ENCODE measurements around the gene PDE1A. TPM values are rescaled to one million over a fixed set of nuclear protein-coding genes. Genes with fewer than 3 reads are reported as not detected.

Gene PDE1A
- total RNA-seq, 2 donors from 2014 or later, result 4.1 to 6.0 TPM

GRCh38 chr2:182416191-182416590 is 10.6 kb downstream of the PDE1A start:
- H3K36me3 ChIP-seq, result no peaks in the 10 kb centered on the region
- no peaks in the 10 kb centered on the region for H3K4me1 ChIP-seq (replicated peaks)
- H3K9me3 ChIP-seq, result no peaks in the 10 kb centered on the region
- no peak overlapping the region for H3K4me3 ChIP-seq
- WGBS, result 82% methylated on average over 4 of the region's 4 CpGs
- no peaks in the 10 kb centered on the region for H3K27me3 ChIP-seq (replicated peaks; ENCODE audit: insufficient read depth)
- H3K27ac ChIP-seq, result no peak overlapping the region
- intact Hi-C loops (cut with DNase I), result no loop called here
- no peak for TF ChIP-seq POLR2AphosphoS5 (IDR thresholded peaks at IDR 0.05)
- TF ChIP-seq CTCF (IDR thresholded peaks at IDR 0.05), result no peak
- TF ChIP-seq POLR2A (IDR thresholded peaks at IDR 0.05), result no peak
- DNase-seq (ENCODE audit: low spot score), result no peak

GRCh38 chr2:182415771-182416170 is 11.1 kb downstream of the PDE1A start:
- intact Hi-C loops (cut with DNase I), result no loop called here
- no peak overlapping the region for H3K27ac ChIP-seq
- no peak overlapping the region for H3K4me3 ChIP-seq
- H3K4me1 ChIP-seq (replicated peaks), result no peaks in the 10 kb centered on the region
- no peaks in the 10 kb centered on the region for H3K9me3 ChIP-seq
- DNase-seq (ENCODE audit: low spot score), result no peak
- H3K27me3 ChIP-seq (replicated peaks; ENCODE audit: insufficient read depth), result no peaks in the 10 kb centered on the region
- WGBS, result 87% methylated on average over 1 of the region's 1 CpG
- TF ChIP-seq POLR2A (IDR thresholded peaks at IDR 0.05) (no peak), POLR2AphosphoS5 (IDR thresholded peaks at IDR 0.05) (no peak), CTCF (IDR thresholded peaks at IDR 0.05) (no peak)
- no peaks in the 10 kb centered on the region for H3K36me3 ChIP-seq

GRCh38 chr2:182412858-182413257 is 14.0 kb downstream of the PDE1A start:
- WGBS, result 90% methylated on average over 3 of the region's 3 CpGs
- H3K4me1 ChIP-seq (replicated peaks), result no peaks in the 10 kb centered on the region
- H3K9me3 ChIP-seq, result no peaks in the 10 kb centered on the region
- no peak overlapping the region for H3K27ac ChIP-seq
- TF ChIP-seq CTCF (IDR thresholded peaks at IDR 0.05) (no peak), POLR2A (IDR thresholded peaks at IDR 0.05) (no peak), POLR2AphosphoS5 (IDR thresholded peaks at IDR 0.05) (no peak)
- no peaks in the 10 kb centered on the region for H3K36me3 ChIP-seq
- intact Hi-C loops (cut with DNase I), result no loop called here
- no peak overlapping the region for H3K4me3 ChIP-seq
- H3K27me3 ChIP-seq (replicated peaks; ENCODE audit: insufficient read depth), result no peaks in the 10 kb centered on the region
- DNase-seq (ENCODE audit: low spot score), result no peak

GRCh38 chr2:182410120-182410519 is 16.7 kb downstream of the PDE1A start:
- TF ChIP-seq POLR2AphosphoS5 (IDR thresholded peaks at IDR 0.05) (no peak), POLR2A (IDR thresholded peaks at IDR 0.05) (no peak), CTCF (IDR thresholded peaks at IDR 0.05) (no peak)
- Histone ChIP-seq H3K4me3 (no peak overlapping the region), H3K27ac (no peak overlapping the region), H3K27me3 (replicated peaks; ENCODE audit: insufficient read depth) (no peaks in the 10 kb centered on the region), H3K36me3 (no peaks in the 10 kb centered on the region), H3K4me1 (replicated peaks) (no peaks in the 10 kb centered on the region), H3K9me3 (no peaks in the 10 kb centered on the region)
- intact Hi-C loops (cut with DNase I), result no loop called here
- no peak for DNase-seq (ENCODE audit: low spot score)
- 92% methylated on average over 2 of the region's 2 CpGs for WGBS

GRCh38 chr2:182406221-182406620 is 20.6 kb downstream of the PDE1A start:
- no peak for TF ChIP-seq CTCF (IDR thresholded peaks at IDR 0.05)
- Histone ChIP-seq H3K27ac (no peak overlapping the region), H3K27me3 (replicated peaks; ENCODE audit: insufficient read depth) (no peaks in the 10 kb centered on the region), H3K4me1 (replicated peaks) (no peaks in the 10 kb centered on the region), H3K36me3 (no peaks in the 10 kb centered on the region), H3K9me3 (no peaks in the 10 kb centered on the region), H3K4me3 (no peak overlapping the region)
- DNase-seq (ENCODE audit: low spot score), result no peak
- intact Hi-C loops (cut with DNase I), result no loop called here
- 63% methylated on average over 1 of the region's 1 CpG for WGBS

Measured in prostate gland (tissue), 2 donors.